HEK293T (cell line): ENCODE measurements around the gene TAP1.
"Not testable (repeated sequence)": the region's sequence is repeated elsewhere in the genome, so short reads cannot be mapped to it uniquely, and the experiment has no call there.

ENCODE experiments used
- CTCF ChIA-PET: fragments of 350-600 bp; formaldehyde crosslinking; extraction: SDS; loops from one replicate; lab custom pipeline; 2021; ENCODE audit warnings: antibody characterized with exemption, inconsistent platforms; lab: Yijun Ruan, JAX
- POLR2A ChIA-PET: fragments of 350-600 bp; formaldehyde crosslinking; extraction: SDS; loops from one replicate; lab custom pipeline; 2020; ENCODE audit warnings: antibody characterized with exemption, inconsistent platforms; lab: Yijun Ruan, JAX
- DNase-seq: peaks from one replicate; pipeline ENCODE4 v3.0.0; 2012; ENCODE audit warnings: mixed read lengths; ENCODE audit errors: extremely low spot score
- ARNT ChIP-seq: fragments of 450-650 bp; IDR thresholded peaks from 2 replicates; pipeline ENCODE4 v1.6.1; 2017; ENCODE audit warnings: mild to moderate bottlenecking
- BHLHE40 ChIP-seq: fragments of 450-650 bp; IDR thresholded peaks from 2 replicates; pipeline ENCODE4 v1.6.1; 2016; ENCODE audit warnings: mild to moderate bottlenecking, moderate library complexity, borderline replicate concordance
- CTBP1 ChIP-seq: fragments of 450-650 bp; IDR thresholded peaks from 2 replicates; pipeline ENCODE4 v1.6.1; 2016; ENCODE audit warnings: borderline replicate concordance
- ELF4 ChIP-seq: fragments of 450-650 bp; IDR thresholded peaks from 2 replicates; pipeline ENCODE4 v1.6.1; 2017; ENCODE audit warnings: antibody characterized with exemption
- FOXA1 ChIP-seq: fragments of 450-650 bp; IDR thresholded peaks from 2 replicates; pipeline ENCODE4 v1.6.1; 2016; ENCODE audit warnings: mild to moderate bottlenecking
- FOXK2 ChIP-seq: fragments of 450-650 bp; IDR thresholded peaks from 2 replicates; pipeline ENCODE4 v1.6.1; 2016; ENCODE audit warnings: mild to moderate bottlenecking
- FOXM1 ChIP-seq: fragments of 450-650 bp; IDR thresholded peaks from 2 replicates; pipeline ENCODE4 v1.6.1; 2017; ENCODE audit warnings: mild to moderate bottlenecking, borderline replicate concordance
- HDGF ChIP-seq: fragments of 450-650 bp; IDR thresholded peaks from 2 replicates; pipeline ENCODE4 v1.6.1; 2017; ENCODE audit warnings: antibody characterized with exemption, borderline replicate concordance
- L3MBTL2 ChIP-seq: fragments of 450-650 bp; conservative IDR thresholded peaks from 2 replicates; pipeline ENCODE4 v1.6.1; 2016; ENCODE audit warnings: mild to moderate bottlenecking
- LEF1 ChIP-seq: fragments of 450-650 bp; IDR thresholded peaks from 2 replicates; pipeline ENCODE4 v1.6.1; 2017; ENCODE audit warnings: mild to moderate bottlenecking, borderline replicate concordance
- NFRKB ChIP-seq: fragments of 450-650 bp; IDR thresholded peaks from 2 replicates; pipeline ENCODE4 v1.6.1; 2016; ENCODE audit warnings: mild to moderate bottlenecking, moderate library complexity
- SP1 ChIP-seq: fragments of 450-650 bp; IDR thresholded peaks from 2 replicates; pipeline ENCODE4 v1.6.1; 2017
- SUZ12 ChIP-seq: fragments of 450-650 bp; IDR thresholded peaks from 2 replicates; pipeline ENCODE4 v1.6.1; 2016; ENCODE audit warnings: mild to moderate bottlenecking
- TARDBP ChIP-seq: fragments of 450-650 bp; IDR thresholded peaks from 2 replicates; pipeline ENCODE4 v1.6.1; 2016
- ZNF384 ChIP-seq: fragments of 450-650 bp; IDR thresholded peaks from 2 replicates; pipeline ENCODE4 v1.6.1; 2016
- TF ChIP-seq, protein P1 (sequence below): fragments of 450-650 bp; IDR thresholded peaks from 2 replicates; pipeline ENCODE4 v1.6.1; 2016

Gene TAP1

DNA sequence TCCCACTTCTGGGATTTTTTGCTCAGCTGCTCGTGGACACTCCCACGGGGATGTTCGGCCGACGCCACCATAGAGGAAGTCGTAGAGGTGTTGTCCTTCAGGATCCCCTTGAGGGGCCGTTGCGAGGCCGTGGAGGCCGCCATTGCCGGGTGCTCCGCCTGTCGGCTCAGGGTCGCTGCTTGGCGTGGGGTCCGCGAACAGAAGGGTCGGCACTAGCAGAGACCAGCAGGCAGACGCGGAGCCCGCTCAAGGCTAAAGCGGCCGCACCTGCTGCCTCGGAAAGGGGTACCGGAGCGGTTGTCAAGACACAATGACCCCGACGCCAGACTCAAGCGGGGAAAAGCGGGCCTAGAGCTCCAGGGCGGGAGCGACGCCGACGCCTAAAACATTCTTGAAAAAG, 26.2 kb upstream of the TAP1 start:
- DNase-seq = no peak
- TF ChIP-seq TARDBP (no peak), FOXA1 (no peak), FOXM1 (no peak), L3MBTL2 (no peak), HDGF (no peak), ZNF384 (no peak), FOXK2 (no peak), BHLHE40 (no peak), SUZ12 (no peak), LEF1 (no peak), NFRKB (no peak), ARNT (no peak), ELF4 (no peak), CTBP1 (no peak)
- TF ChIP-seq, protein P1, sequence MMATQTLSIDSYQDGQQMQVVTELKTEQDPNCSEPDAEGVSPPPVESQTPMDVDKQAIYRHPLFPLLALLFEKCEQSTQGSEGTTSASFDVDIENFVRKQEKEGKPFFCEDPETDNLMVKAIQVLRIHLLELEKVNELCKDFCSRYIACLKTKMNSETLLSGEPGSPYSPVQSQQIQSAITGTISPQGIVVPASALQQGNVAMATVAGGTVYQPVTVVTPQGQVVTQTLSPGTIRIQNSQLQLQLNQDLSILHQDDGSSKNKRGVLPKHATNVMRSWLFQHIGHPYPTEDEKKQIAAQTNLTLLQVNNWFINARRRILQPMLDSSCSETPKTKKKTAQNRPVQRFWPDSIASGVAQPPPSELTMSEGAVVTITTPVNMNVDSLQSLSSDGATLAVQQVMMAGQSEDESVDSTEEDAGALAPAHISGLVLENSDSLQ = no peak
- POLR2A ChIA-PET = interaction anchor here (0.8 to 1.8 kb wide), 3 partner anchors 15 to 92 kb away, joined by 3 to 5 read pairs (median 4); no protein-coding TSS in a partner anchor
- CTCF ChIA-PET = interaction anchor here (0.6 to 2.1 kb wide), 2 partner anchors 41 to 105 kb away, joined by 4 to 12 read pairs; partner anchors contain the start of gene TAP2

DNA sequence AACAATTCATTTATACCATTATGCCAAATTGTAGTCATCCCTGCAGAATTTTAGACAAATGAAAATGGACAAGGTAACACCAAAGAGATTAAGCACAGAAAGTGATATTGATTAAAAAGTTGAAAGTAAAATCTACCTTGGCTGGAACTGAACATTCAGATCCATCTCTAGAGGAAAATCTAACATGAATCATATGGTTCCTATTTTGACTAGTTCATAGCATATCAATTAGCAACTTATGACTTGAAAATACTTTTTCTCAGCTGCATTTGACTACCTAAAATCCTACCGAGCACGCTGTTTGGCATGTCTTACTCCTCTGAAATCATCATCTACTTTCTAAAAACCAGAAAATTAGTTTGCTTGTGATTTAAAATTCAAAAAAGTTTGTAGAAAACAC, 23.1 kb upstream of the TAP1 start:
- CTCF ChIA-PET = interaction anchor here (0.9 to 1.4 kb wide), 3 partner anchors 8 to 108 kb away, joined by 3 read pairs; no protein-coding TSS in a partner anchor
- POLR2A ChIA-PET = interaction anchor here (0.8 kb wide), 1 partner anchor 18 kb away, joined by 3 read pairs; no protein-coding TSS in a partner anchor
- no peak for TF ChIP-seq ARNT
- no peak for DNase-seq

DNA sequence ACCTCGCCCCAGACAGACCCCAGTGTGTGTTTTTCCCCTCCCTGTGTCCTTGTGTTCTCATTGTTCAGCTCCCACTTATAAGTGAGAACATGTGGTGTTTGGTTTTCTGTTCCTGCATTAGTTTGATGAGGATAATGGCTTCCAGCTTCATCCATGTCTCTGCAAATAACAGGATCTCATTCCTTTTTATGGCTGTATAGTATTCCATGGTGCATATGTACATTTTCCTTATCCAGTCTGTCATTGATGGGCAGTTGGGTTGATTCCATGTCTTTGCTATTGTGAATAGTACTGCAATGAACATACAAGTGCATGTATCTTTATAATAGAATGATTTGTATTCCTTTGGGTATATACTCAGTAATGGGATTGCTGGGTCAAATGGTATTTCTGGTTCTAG, 20.4 kb upstream of the TAP1 start:
- DNase-seq = not testable (repeated sequence)
- POLR2A ChIA-PET = interaction anchor here (1.4 kb wide), 1 partner anchor 36 kb away, joined by 3 read pairs; the partner anchor contains the start of gene TAP2

DNA sequence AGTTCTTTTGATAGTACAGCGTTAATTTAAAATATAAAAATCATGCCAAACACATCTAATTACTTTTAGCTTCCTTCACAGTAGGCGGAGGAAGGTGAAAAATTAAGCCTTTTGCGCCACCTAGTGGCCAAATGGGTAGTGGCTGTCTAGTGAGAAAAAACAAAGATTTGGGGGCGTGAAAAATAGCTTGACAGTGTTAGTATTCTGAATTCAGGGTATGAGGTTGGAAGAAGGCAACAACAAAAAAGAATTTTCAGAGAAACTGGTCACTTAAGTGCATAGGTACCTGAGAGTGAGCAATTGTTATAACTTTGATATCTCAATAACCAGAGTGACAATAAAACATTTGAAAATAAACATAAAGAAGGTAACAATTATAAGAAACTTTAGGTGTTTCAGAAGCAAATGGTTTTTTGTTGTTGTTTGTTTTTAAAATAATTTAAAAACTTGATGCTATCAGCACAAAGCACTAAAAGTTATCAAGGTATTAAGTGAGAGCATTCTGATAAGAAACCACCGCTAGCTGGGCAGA, 14.8 kb upstream of the TAP1 start:
- ChIA-PET CTCF (interaction anchor here (0.6 to 3.2 kb wide), 23 partner anchors 9 to 1842 kb away, joined by 3 to 74 read pairs (median 4); partner anchors contain the start of genes HLA-DMB, PSMB9, TAP1 and TAP2), POLR2A (interaction anchor here (1.7 to 2.7 kb wide), 4 partner anchors 15 to 104 kb away, joined by 6 to 32 read pairs (median 10); partner anchors contain the start of genes PSMB9, TAP1 and TAP2)
- TF ChIP-seq TARDBP (no peak), SP1 (no peak)
- TF ChIP-seq, protein P1 = 0 out of 2 replicates have a peak, but pooled peaks have one; percentile 26
- peak; percentile 60 for DNase-seq

More for the DNA sequence above, 20.4 kb upstream of the TAP1 start:
- CTCF ChIA-PET = not testable (repeated sequence)

DNA sequence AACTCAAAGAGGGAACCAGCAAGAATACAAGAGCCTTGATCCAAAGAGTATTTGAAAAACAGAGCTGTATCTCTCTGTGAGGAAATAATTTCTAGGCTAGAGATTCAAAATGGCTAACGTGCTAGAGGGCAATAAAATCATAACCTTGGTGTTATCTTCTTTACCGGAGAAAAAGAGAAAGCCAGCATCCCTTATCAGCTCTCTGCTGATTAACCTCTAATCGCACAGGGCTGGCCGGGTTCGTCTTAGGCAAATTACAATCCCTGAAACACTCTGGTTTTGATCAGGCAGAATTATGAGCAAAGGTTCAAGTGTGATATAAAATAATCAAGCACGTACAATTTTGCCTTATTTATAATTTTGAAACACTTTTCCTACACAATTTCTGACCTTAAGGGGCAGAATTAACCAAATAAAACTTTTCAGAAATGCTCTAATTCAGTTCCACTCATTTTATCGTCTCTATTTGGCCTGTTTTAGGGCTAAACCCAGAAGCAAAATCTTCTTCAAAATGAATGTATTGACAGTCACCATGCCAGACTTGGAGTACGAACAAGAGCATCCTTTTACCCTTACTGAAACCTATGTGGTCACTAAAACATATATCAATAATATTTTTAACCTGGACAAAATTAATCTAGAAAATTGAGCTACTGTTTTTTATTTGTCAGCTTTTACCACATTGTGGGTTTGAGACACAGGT, 14.2 kb upstream of the TAP1 start:
- CTCF ChIA-PET = interaction anchor here (0.7 to 3.2 kb wide), 22 partner anchors 9 to 817 kb away, joined by 3 to 74 read pairs (median 4); partner anchors contain the start of genes HLA-DMB, PSMB9, TAP1 and TAP2
- TF ChIP-seq FOXM1 = no peak
- TF ChIP-seq L3MBTL2 = no peak
- TF ChIP-seq CTBP1 = no peak
- TF ChIP-seq TARDBP = no peak
- TF ChIP-seq ZNF384 = no peak
- TF ChIP-seq ARNT = no peak
- TF ChIP-seq HDGF = no peak
- TF ChIP-seq LEF1 = no peak
- no peak for TF ChIP-seq FOXA1
- no peak for TF ChIP-seq SP1
- no peak for TF ChIP-seq NFRKB
- TF ChIP-seq, protein P1 = no peak
- no peak for TF ChIP-seq FOXK2
- TF ChIP-seq SUZ12 = no peak
- POLR2A ChIA-PET = interaction anchor here (1.7 to 2.7 kb wide), 4 partner anchors 14 to 104 kb away, joined by 6 to 32 read pairs (median 10); partner anchors contain the start of genes PSMB9, TAP1 and TAP2
- no peak for DNase-seq

DNA sequence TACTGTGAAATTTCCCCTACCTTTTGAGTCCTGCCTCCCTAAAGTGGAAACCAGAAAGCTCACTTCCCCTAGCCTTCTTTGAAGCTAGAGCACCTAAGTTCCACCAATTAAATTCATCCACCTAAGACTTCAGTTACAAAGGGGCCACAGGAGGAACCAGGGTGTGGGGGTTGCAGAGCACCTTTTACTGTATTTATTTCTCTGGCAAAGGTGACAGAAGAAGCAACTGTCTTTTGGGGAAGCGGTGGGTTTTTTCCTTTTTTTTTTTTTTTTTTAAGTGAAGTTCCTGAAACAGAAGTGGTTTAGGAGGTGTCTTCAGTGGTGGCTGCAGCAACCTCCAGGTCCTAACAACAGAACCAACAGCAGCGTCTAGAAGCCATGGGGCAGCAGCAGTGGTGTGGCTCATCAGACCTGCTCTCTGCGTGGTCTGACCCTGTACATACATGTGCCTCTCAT, 13.5 kb upstream of the TAP1 start:
- DNase-seq = no peak
- ChIA-PET CTCF (interaction anchor here (0.7 to 3.2 kb wide), 8 partner anchors 9 to 454 kb away, joined by 3 to 74 read pairs (median 4); partner anchors contain the start of genes HLA-DMB and TAP2), POLR2A (interaction anchor here (1.7 to 2.7 kb wide), 4 partner anchors 14 to 105 kb away, joined by 6 to 32 read pairs (median 10); partner anchors contain the start of genes PSMB9, TAP1 and TAP2)
- no peak for TF ChIP-seq SP1
- no peak for TF ChIP-seq ARNT
- no peak for TF ChIP-seq LEF1
